NCI-H1694 (cell line): Measurements from ENCODE around the gene TRMT10B.
A peak's percentile ranks its signal among the peaks of the same experiment; 100 is the strongest.
"Not testable (repeated sequence)": the region's sequence is repeated elsewhere in the genome, so short reads cannot be mapped to it uniquely, and the experiment has no call there.

Experiments
- DNase-seq: peaks from one replicate; lab custom pipeline; 2025; lab: John Stamatoyannopoulos, UW

The TRMT10B gene

DNA sequence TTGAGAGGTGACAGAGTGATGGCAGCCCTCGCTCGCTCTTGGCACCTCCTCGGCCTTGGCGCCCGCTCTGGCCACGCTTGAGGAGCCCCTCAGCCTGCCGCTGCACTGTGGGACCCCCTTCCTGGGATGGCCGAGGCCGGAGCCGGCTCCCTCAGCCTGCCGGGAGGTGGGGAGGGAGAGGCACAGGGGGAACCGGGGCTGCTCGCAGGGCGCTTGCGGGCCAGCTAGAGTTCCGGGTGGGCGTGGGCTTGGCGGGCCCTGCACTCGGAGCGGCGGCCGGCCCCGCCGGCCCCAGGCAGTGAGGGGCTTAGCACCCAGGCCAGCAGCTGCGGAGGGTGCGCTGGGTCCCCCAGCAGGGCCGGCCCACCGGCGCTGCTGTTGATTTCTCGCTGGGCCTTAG is 1.9 kb upstream of the TRMT10B start:
- DNase-seq: not testable (repeated sequence)

DNA sequence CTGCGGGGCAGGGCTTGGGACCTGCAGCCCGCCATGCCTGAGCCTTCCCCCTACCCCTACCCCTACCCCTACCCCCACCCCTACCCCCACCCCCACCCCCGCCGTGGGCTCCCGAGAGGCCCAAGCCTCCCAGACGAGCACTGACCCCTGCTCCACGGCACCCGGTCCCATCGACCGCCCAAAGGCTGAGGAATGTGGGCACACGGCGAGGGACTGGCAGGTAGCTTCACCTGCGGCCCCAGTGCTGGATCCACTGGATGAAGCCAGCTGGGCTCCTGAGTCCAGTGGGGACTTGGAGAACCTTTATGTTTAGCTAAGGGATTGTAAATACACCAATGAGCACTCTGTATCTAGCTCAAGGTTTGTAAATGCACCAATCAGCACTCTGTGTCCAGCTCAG is 1.5 kb upstream of the TRMT10B start:
- DNase-seq: not testable (repeated sequence)

DNA sequence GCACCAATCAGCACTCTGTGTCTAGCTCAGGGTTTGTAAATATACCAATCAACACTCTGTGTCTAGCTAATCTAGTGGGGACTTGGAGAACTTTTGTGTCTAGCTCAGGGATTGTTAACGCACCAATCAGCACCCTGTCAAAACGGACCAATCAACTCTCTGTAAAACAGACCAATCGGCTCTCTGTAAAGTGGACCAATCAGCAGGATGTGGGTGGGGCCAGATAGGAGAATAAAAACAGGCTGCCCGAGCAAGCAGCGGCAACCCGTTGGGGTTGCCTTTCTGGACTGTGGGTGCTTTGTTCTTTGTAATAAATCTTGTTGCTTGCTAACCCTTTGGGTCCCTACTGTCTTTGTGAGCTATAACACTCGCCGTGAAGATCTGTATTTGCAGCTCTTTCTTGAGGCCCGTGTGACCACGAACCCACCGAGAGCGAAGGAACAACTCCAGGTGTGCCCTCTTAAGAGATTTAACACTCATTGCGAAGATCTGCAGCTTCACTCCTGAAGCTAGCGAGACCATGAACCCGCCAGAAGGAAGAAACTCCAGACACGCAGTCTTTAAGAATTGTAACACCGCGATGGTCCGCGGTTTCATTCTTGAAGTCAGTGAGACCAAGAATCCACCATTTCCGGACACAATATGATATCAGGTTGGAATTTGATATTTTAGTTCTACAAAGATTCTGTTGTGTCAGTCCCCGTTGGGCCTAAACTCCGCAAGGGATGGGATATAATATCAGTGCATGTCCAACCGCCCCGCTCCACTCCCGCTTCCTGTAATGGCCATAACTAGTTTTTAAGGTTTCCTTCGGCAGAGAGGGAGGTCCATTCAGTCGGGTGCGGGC is 740 bp upstream of the TRMT10B start:
- DNase-seq: no peak

DNA sequence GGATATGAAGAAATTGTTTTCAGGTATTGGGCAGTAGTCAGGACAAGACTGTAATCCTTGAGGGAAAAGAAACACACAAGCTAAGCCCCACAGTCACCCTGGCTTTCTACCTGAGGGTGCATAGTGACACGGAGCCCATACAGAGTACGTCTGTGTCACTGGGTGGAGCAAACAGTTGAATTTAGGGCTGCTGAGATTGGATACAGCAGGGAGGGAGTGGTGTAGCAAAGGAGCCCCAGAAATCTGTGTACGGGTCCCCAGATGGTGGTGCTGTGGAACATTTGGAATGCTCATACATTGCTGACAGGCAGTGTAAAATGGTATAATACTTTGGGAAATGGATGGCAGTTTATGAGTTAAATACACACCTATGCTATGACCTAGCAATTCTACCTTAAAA is 5.1 kb downstream of the TRMT10B start:
- no peak for DNase-seq

DNA sequence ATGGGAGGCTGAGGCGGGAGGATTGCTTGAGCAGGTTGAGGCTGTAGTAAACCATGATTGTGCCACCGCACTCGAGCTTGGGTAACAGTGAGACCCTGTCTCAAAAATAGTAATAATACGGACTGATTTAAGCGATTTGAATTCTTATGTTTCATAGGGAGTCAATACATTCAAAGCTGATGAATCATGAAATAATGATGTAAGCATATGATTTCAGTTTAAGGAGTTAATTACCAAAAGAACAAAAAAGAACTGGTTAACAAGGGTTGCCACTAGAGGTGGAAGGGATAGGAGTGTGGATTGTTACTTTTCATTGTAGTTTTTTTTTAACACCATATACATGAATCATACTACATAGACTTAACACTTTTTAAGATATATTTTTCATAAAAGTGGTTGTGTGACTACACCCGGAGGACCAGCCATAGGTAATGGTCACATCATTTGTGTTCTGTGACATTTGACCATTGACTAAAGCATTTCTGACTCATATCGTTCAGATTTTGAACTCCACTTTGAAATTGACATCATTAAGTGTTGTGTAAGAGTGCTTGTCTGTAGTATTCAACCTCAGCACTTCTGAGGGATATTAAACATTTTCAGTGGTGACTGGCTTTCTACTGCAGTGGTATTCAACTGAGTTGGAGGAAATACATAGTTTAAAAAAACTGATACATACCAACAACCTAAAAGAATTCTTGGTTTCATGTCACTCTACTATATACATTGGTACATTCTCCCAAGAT is 7.0 kb downstream of the TRMT10B start:
- DNase-seq: no peak

DNA sequence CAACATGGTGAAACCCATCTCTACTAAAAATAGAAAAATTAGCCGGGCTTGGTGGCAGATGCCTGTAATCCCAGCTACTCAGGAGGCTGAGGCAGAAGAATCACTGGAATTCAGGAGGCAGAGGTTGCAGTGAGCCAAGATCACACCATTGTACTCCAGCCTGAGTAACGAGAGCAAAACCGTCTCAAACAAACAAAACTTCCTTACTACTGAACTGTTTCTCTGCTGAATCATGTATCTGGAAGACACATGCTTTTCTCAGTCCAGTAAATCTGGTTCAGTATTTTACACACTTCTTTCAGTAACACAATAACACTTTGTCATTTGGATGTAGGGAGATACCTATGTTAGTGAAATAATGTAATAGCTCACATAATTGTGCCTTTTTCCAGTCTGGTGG is 7.9 kb downstream of the TRMT10B start:
- no peak for DNase-seq

DNA sequence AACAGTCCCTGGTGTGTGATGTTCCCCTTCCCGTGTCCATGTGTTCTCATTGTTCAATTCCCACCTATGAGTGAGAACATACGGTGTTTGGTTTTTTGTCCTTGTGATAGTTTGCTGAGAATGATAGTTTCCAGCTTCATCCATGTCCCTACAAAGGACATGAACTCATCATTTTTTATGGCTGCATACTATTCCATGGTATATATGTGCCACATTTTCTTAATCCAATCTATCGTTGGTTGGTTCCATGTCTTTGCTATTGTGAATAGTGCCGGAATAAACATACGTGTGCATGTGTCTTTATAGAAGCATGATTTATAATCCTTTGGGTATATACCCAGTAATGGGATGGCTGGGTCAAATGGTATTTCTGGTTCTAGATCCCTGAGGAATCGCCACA is 11.7 kb downstream of the TRMT10B start:
- not testable (repeated sequence) for DNase-seq

DNA sequence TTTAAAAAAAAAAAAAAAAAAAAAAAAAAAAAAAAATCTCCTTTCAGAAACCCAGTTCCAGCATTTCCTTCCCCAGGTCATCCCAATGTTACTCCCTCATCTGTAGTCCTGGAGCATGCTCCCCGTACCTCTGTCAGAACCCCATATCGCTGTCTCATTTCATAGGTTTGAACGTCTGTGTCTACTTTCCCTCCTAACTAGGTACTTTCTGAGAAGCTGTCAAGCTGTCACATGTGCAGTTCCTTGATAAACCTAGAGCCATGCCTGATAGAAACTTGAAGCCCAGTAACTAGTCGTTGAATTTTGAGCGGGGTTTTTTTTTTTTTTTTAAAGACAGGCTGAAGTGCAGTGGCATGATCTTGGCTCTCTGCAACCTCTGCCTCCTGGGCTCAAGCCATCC is 15.7 kb downstream of the TRMT10B start:
- no peak for DNase-seq

DNA sequence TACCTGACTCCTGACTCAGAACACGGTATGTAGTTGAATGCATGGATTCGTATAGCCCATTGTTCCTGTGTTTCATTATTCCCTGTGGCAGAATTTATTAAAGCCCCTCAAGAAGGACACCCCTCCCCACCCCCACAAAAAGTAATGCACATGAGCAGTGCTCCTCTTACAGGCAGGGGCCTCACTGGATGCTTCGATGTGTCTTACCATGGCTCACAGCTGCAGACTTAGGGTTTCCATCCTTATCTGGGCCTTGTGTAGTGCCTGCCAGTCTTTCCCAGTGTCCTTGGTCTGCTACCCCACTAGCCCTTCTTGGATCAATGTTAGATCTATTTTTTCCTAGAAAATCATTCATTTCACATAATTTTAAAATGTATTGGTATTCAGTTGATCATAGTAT is 16.4 kb downstream of the TRMT10B start:
- DNase-seq: no peak

DNA sequence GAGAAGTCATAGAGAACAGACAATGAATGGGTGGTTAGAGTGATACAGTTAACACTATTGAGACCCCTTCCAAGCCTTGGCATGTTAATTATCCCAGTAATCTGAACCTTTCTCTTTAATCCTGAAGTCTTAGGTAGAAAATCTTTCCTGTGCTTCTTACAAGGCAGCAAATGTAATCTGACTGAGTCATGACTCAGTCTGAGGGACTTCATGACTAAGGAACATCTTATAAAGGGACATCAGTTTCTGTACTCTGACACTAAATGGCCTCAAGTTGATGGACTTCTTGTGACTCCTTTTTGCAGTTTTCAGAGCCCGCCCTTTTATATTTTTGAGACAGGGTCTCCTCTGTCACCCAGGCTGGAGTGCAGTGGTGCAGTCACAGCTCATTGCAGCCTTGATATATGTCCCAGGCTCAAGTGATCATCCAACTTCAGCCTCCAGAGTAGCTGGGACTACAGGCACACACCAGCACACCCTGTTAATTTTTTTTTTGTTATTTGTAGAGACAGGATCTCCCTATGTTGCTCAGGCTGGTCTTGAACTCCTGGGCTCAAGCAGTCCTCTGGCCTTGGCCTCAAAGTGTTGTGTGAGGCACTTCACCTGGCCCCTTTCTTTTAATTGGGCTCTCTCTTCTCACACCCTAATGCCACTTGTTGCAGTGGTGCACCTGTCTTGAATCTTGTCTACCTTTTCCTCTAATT is 21.8 kb downstream of the TRMT10B start:
- no peak for DNase-seq

DNA sequence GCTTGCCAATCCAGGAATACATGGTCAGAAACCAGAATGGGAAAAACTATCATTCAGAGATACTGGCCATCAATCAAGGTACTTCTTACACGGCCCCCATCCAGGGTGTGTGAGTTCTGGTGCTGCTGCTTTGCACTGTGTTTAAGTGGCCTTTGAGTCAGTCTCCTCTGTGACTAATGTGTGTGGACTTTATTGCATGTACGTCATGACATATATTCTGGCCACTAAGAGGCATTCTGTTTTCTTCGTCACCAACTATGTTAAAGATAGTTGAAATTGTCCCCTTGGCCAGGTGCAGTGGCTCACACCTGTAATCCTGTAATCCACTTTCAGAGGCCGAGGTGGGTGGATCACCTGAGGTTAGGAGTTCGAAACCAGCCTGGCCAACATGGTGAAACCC is 22.7 kb downstream of the TRMT10B start:
- DNase-seq: no peak

DNA sequence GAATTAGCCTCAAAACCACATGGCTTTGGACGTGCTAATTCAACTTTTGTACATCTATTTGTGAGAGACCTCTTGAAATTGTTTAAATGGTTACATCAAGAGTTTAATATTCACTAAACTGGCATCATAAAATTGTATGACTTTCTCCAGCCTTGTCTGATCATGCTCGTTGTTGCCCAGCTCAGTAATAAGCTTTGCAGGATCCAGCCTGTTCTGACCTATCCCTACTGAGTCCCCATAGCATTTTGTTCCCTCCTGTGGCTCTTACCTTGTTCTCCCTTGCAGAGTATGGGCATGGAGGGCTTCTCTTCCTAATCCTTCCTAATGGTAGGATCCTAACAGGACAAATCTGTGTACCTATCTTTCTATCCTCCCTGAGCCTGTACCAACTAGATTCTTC is 24.9 kb downstream of the TRMT10B start:
- DNase-seq: no peak

DNA sequence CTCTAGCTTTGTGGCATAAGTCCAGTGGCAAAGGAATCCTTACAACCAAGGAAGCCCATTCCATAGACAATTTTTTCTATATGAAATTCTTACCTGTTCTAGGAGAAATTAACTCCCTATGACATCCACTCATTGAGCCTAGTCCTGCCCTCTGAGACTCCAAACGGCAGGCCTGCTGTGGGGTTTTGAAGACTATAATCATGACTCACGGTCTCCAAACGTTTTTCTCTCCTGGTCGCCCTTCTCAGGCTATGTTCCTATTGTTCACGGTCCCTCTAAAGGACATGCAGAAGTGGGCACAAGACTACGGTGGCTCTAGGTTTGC is 30.6 kb downstream of the TRMT10B start:
- DNase-seq: no peak

DNA sequence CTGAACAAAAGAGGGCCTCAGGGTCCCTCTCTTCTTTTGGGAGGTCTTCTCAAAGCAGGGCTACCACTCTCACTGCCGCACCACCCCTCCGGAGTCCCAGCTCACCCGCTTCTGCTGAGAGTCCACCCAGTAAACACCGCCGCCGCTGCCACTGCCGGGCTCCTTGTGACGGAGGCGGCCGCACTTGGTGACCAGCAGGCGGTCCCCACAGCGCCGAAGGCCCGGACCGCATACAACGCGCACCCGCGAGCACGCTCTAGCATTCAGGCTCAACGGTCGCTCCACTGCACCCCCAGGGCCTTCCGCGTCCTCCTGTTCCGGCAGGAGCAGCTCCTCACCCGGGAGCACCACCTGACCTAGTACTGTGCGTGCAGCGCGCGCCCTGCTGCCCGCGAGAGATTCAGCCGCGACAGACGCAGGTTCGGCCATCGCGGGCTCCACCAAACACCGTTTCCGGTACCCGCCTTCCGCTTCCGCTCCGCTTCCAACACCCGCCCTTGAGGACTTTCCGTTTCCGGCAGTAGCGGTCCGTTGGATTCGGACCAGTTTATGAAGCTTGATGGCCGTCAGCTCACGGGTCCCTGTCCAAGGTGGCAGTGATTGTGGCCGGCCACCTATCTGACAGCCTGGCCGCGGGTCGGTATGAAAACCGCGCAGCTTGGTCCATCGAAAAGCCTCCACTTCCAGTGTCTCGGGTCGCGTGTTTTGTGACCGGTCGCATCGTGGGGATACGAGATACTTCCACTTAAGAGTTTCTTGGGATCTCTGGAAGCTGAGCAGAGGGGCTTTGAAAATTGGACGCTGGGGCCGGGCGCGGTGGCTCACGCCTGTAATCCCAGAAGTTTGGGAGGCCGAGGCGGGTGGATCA is 31.2 kb downstream of the TRMT10B start, which contains the start of gene EXOSC3:
Gene EXOSC3, minus strand, starts transcription at position 449 of the 868 bp plus-strand sequence. Its CDS starts 20 bp downstream, at position 429.
- peak; percentile 81 for DNase-seq

DNA sequence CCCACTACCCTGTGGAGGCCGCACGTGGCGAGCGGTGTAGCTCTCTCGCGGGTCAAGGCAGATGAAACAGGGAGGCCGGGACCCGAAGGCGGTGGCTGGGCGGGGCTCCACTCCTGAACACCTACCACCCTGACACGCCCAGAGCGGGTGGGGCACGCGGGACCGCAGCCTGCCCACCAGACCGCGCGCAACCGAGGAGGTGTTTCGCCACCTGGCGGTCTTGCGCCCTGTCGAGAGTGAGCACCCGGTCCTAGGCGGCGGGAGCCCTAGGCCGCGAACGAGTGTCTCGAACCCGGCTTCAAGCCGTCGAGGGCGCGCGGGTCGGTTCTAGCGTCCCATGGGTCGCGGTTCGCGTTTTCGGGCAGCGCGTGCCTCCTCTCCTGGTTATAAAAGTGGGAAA is 33.5 kb downstream of the TRMT10B start:
- DNase-seq: no peak

DNA sequence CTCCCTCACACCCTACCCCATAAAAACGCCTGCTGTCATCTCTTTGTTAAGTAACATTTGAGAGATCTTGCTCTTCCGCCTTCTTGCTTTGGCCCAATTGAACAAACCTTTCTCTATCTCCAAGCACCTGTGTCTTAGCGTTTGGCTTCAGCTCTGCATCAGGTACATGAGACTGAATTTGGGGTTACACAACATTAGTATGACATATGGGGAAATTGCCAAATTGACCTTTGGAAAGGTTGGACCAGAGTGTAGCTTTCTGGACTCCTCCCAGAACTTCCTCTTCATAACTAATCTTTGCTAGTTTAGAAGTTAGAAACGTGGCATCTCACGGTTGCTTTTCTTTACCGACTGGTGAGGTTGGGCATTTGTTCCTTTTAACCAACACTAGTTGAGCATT is 34.7 kb downstream of the TRMT10B start:
- DNase-seq: no peak

DNA sequence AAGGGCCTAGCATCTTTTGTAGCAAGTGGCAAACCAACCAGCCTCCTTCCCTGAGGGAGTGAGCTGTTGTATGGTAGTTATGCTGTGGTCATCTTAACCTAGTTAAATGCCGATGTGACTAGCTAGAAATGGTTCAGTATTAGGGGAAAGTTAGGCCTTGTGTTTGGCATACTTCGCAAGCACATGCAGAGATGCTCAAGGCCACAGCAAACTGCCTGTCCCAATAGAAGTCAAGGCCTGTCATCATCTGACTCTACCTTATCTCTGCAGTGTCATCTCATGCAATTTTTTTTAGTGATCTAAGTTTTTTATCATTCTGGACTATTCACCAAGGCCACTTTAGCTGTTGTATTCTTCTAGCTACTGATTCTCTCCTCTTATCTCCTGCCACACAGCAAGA is 36.5 kb downstream of the TRMT10B start:
- DNase-seq: no peak

DNA sequence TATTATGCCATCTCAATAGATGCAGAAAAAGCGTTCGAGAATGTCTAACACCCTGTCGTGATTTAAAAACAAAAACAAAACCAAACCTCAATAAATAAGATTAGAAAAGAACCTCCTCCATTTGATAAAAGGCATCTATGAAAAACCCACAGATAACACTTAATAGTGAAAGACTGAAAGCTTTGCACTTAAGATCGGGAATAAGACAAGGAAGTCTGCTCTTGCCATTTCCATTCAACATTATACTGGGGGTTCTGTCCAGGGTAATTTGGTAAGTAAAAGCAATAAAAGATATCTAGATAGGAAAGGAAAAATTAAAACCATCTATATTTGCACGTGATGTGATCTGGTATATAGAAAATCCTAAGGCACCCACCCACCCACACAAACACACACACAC is 38.5 kb downstream of the TRMT10B start:
- DNase-seq: no peak

DNA sequence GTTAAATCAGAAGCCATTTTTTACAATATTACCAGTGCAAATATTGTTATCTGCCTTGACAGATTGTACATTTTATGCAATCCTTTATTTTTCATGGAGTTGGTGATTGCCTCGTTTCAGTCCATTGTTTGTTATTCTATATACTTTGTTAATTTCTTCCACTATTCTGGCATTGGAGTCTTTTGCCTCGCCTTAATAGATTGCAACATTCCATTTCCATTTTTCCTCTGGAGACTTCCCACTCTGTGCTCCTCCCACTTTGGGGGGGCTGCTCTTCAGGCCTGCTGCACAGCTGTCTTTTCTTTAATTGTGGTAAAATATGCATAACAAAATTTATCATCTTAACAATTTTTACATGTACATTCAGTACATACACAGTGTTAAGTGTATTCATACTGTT is 42.6 kb downstream of the TRMT10B start:
- DNase-seq: no peak

DNA sequence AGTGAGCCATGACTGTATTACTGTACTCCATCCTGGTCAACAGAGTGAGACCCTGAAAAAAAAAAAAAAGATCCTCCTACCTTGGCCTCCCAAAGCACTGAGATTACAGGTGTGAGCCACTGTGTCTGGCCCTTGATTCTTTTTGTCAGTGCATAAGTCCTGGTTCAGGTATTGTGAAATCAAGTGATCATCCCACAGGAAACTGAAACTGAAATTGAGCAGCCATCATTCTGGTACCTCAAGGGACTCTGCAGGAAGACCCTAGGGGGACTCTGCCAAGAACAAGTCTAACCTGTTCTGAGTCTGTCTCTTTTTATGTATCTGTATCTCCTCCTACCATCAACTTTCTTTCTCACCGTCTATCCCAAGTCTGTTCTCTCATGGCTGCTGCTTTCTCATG is 45.1 kb downstream of the TRMT10B start:
- no peak for DNase-seq

DNA sequence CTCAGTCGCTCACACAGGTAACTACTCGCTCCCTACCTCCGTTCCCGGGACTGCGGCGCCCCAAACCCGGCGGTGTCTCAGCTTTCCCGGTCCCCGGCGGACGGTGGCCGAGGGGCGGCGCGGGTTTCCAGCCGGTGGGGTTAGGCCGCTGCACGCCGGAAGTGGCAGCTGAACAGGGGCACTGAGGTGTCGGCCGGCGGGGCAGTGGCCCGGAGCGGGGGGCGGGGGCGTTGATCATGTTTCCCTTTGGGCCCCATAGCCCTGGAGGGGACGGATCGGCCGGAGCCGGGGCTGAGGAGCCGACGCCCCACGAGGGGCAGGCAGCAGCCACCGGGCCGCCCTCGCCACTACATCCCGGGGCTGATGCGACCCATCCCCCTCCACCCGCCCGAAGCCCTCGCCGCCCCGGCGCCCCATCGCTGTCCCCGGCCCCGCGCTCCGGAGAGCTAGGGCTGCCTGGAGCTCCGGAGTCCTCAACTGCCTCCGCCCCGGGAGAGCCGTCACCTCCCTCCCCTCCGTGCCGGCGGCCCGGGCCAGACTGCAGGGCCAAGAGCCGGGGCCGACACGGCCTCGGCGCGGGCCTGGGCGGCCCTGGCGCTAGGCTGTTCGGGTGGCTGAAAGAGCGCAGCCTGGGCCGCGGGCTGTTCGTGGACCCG is 47.2 kb downstream of the TRMT10B start, which contains the start of gene DCAF10:
Gene DCAF10, plus strand, starts transcription at position 167 of the 656 bp plus-strand sequence. Its CDS starts 70 bp downstream, at position 237.
- peak; percentile 70 for DNase-seq
